ENCODE measurements around the gene PNLIPRP2.

PNLIPRP2 gene

GRCh38 chr10:116669832-116670644 is 49.3 kb downstream of the PNLIPRP2 start:
- DNase-seq (ENCODE audit: low read depth): no peak
- H3K4me3 ChIP-seq (ENCODE audit: low read depth, low read length): no peak overlapping the region

GRCh38 chr10:116670706-116671105 is 50.0 kb downstream of the PNLIPRP2 start:
- no peak for DNase-seq (ENCODE audit: low read depth)
- no peak for TF ChIP-seq CTCF (IDR thresholded peaks at IDR 0.05; ENCODE audit: control insufficient read depth, extremely low read depth, insufficient read depth)

More at GRCh38 chr10:116669832-116670644, 49.3 kb downstream of the PNLIPRP2 start:
- TF ChIP-seq CTCF (IDR thresholded peaks at IDR 0.05; ENCODE audit: control insufficient read depth, extremely low read depth, insufficient read depth): no peak

GRCh38 chr10:116671274-116671926 is 50.6 kb downstream of the PNLIPRP2 start:
- peak; percentile 63 for DNase-seq (ENCODE audit: low read depth)
- TF ChIP-seq CTCF (IDR thresholded peaks at IDR 0.05; ENCODE audit: control insufficient read depth, extremely low read depth, insufficient read depth): no peak
- no peak overlapping the region for H3K4me3 ChIP-seq (ENCODE audit: low read depth, low read length)

More at GRCh38 chr10:116670706-116671105, 50.0 kb downstream of the PNLIPRP2 start:
- no peak overlapping the region for H3K4me3 ChIP-seq (ENCODE audit: low read depth, low read length)

- no peak overlapping the region for H3K4me3 ChIP-seq (ENCODE audit: low read depth, low read length)
- DNase-seq (ENCODE audit: low read depth): no peak
- no peak for TF ChIP-seq CTCF (IDR thresholded peaks at IDR 0.05; ENCODE audit: control insufficient read depth, extremely low read depth, insufficient read depth)
Measured at GRCh38 chr10:116672891-116673290, 52.1 kb downstream of the PNLIPRP2 start.

- DNase-seq (ENCODE audit: low read depth): no peak
- no peak overlapping the region for H3K4me3 ChIP-seq (ENCODE audit: low read depth, low read length)
- no peak for TF ChIP-seq CTCF (IDR thresholded peaks at IDR 0.05; ENCODE audit: control insufficient read depth, extremely low read depth, insufficient read depth)
Measured at GRCh38 chr10:116673866-116674265, 53.1 kb downstream of the PNLIPRP2 start.

GRCh38 chr10:116674901-116675423 is 54.2 kb downstream of the PNLIPRP2 start:
- H3K4me3 ChIP-seq (ENCODE audit: low read depth, low read length): no peak overlapping the region
- TF ChIP-seq CTCF (IDR thresholded peaks at IDR 0.05; ENCODE audit: control insufficient read depth, extremely low read depth, insufficient read depth): no peak
- no peak for DNase-seq (ENCODE audit: low read depth)

All from LNCaP clone FGC (cell line).